A549 (cell line): ENCODE measurements around the gene LSG1. TPM values are rescaled to one million over a fixed set of nuclear protein-coding genes. Genes with fewer than 3 reads are reported as not detected.
"Not testable (repeated sequence)": the region's sequence is repeated elsewhere in the genome, so short reads cannot be mapped to it uniquely, and the experiment has no call there.

Source experiments
- ATAC-seq, 2 experiments: fragments of 200-7000 bp in 1 of 2; fragments of >200 bp in 1 of 2; cut with Nextera tagmentation in 1 of 2; cut with Tn5 transposase in 1 of 2; 3 replicates each; pipeline versions ENCODE4 v1.8.0 to v1.9.1; 2018 to 2020; ENCODE audit warnings: mild to moderate bottlenecking in 1 of 2, moderate library complexity in 1 of 2
- CTCF ChIA-PET: fragments of 300-600 bp; sonication (Branson Sonifier 250); formaldehyde crosslinking; extraction: SDS; loops from one replicate; lab custom pipeline; 2021; ENCODE audit warnings: antibody characterized with exemption, inconsistent platforms; lab: Yijun Ruan, JAX
- POLR2A ChIA-PET: fragments of 350-600 bp; formaldehyde crosslinking; extraction: SDS; loops from one replicate; lab custom pipeline; 2021; ENCODE audit warnings: antibody characterized with exemption, inconsistent platforms; lab: Yijun Ruan, JAX
- DNase-seq, 2 experiments: peaks; one replicate each; pipeline versions ENCODE4 v3.0.0 to v3.0.0-alpha.2; 2011 to 2016; ENCODE audit warnings: low read depth in 1 of 2, low spot score in 1 of 2
- FAIRE-seq: peaks from 2 replicates; lab custom pipeline; 2011; peaks lifted over from hg19 to GRCh38; lab: Jason Lieb, UNC
- H3K27ac ChIP-seq, 2 experiments: fragments of >200 bp; sonication (Bioruptor Twin); formaldehyde crosslinking; 3 replicates each; pipeline ENCODE4 v1.5.1; 2016 to 2017
- H3K4me1 ChIP-seq: fragments of >200 bp; sonication (Bioruptor Twin); formaldehyde crosslinking; 3 replicates; pipeline ENCODE4 v1.6.1; 2016
- H3K4me2 ChIP-seq: fragments of >200 bp; sonication (Bioruptor Twin); formaldehyde crosslinking; 3 replicates; pipeline ENCODE4 v1.6.1; 2016
- H3K4me3 ChIP-seq: fragments of >200 bp; sonication (Bioruptor Twin); formaldehyde crosslinking; 3 replicates; pipeline ENCODE4 v1.5.1; 2016
- H3K9me3 ChIP-seq: fragments of >200 bp; sonication (Bioruptor Twin); formaldehyde crosslinking; 3 replicates; pipeline ENCODE4 v1.6.1; 2016
- CHD2 ChIP-seq: fragments of 150-350 bp; IDR thresholded peaks from 2 replicates; pipeline ENCODE4 v1.6.1; 2014; ENCODE audit warnings: low read length; ENCODE audit not compliant: partially characterized antibody
- EP300 ChIP-seq, 2 experiments: fragments of >200 bp; sonication (Bioruptor Twin); formaldehyde crosslinking; IDR thresholded peaks; 2 replicates in 1 of 2; 3 replicates in 1 of 2; pipeline ENCODE4 v1.6.1; 2016 to 2017
- ESRRA ChIP-seq: fragments of 150-350 bp; IDR thresholded peaks from 2 replicates; pipeline ENCODE4 v1.6.1; 2014; ENCODE audit warnings: mild to moderate bottlenecking, low read length, borderline replicate concordance
- HMGXB4 ChIP-seq: fragments of 250-450 bp; sonication (Bioruptor Pico); IDR thresholded peaks from 2 replicates; pipeline ENCODE4 v1.5.0; 2021; ENCODE audit warnings: mild to moderate bottlenecking, moderate library complexity, borderline replicate concordance
- KDM1A ChIP-seq: fragments of 200-600 bp; sonication (generic); IDR thresholded peaks from 2 replicates; pipeline ENCODE4 v1.6.1; 2016; ENCODE audit warnings: low read depth, mild to moderate bottlenecking
- KDM5A ChIP-seq: fragments of 200-600 bp; sonication (generic); IDR thresholded peaks from 2 replicates; pipeline ENCODE4 v1.6.1; 2016; ENCODE audit warnings: antibody characterized with exemption, mild to moderate bottlenecking
- MAX ChIP-seq: IDR thresholded peaks from 2 replicates; pipeline ENCODE4 v1.6.1; 2012
- PBX3 ChIP-seq: IDR thresholded peaks from 2 replicates; pipeline ENCODE4 v1.6.1; 2012
- RAD21 ChIP-seq, 2 experiments: fragments of >200 bp in 1 of 2; sonication (Bioruptor Twin) in 1 of 2; formaldehyde crosslinking in 1 of 2; IDR thresholded peaks in 1 of 2; conservative IDR thresholded peaks in 1 of 2; 2 replicates in 1 of 2; 3 replicates in 1 of 2; pipeline ENCODE4 v1.6.1; 2012 to 2018; ENCODE audit warnings: inconsistent platforms in 1 of 2
- REST ChIP-seq: fragments of 200-600 bp; sonication (generic); IDR thresholded peaks from 2 replicates; pipeline ENCODE4 v1.6.1; 2016; ENCODE audit warnings: antibody characterized with exemption, mild to moderate bottlenecking, moderate library complexity
- SMC3 ChIP-seq: fragments of >200 bp; sonication (Bioruptor Twin); formaldehyde crosslinking; IDR thresholded peaks from 3 replicates; pipeline ENCODE4 v1.6.1; 2018; ENCODE audit warnings: inconsistent platforms
- ZSCAN20 ChIP-seq: fragments of 250-450 bp; sonication (Bioruptor Pico); IDR thresholded peaks from 2 replicates; pipeline ENCODE4 v1.8.0; 2022; ENCODE audit warnings: mild to moderate bottlenecking, moderate library complexity
- WGBS: methylation state at CpG from one replicate; pipeline ENCODE4 v1.1.6; 2017; ENCODE audit errors: missing lambda C conversion rate; 5-methylcytosine and 5-hydroxymethylcytosine counted together
- polyA plus RNA-seq, 4 experiments: library from polyadenylated mRNA; depleted of rRNA in 3 of 4; stranded (reverse); fragments of >200 nt; fragmentation: RNase III in 1 of 4; extraction: RNeasy Plus Mini Kit Qiagen cat#74134 plus additional on column Dnase treatment in 1 of 4; gene quantifications; 2 replicates in 3 of 4; 3 replicates in 1 of 4; pipeline ENCODE4 v1.2.3, GENCODE V29; 2011 to 2017

Gene LSG1
- polyA plus RNA-seq, 2 of the 4 experiments (the other 2 are of a cell fraction), result 37.4 to 70.3 TPM

- Histone ChIP-seq H3K4me2 (peak overlapping the region; percentile 75), H3K27ac (peak overlapping the region; percentile 99 to 100), H3K4me3 (peak overlapping the region; percentile 95), H3K4me1 (no peaks in the 10 kb centered on the region), H3K9me3 (peaks cover 10% of the 10 kb centered on the region; the same call in 1 of the 3 replicates)
- POLR2A ChIA-PET, result interaction anchor here (1.1 kb wide), 1 partner anchor 8 kb away, joined by 5 read pairs; no protein-coding TSS in a partner anchor
- ATAC-seq (peak; percentile 63 to 75), FAIRE-seq (no peak), DNase-seq (peak in 1 of 2 experiments; percentile 24)
- TF ChIP-seq ZSCAN20 (no peak), CHD2 (no peak), REST (no peak), EP300 (IDR thresholded peaks at IDR 0.05) (no peak), ESRRA (no peak), KDM1A (no peak), PBX3 (no peak), SMC3 (no peak), KDM5A (no peak)
- CTCF ChIA-PET, result interaction anchor here (0.7 to 2.0 kb wide), 12 partner anchors 10 to 310 kb away, joined by 3 to 11 read pairs (median 4); no protein-coding TSS in a partner anchor
- 0% methylated on average over 6 of the region's 56 CpGs for WGBS
Observed at GRCh38 chr3:194632809-194633348, 39.1 kb downstream of the LSG1 start.

GRCh38 chr3:194632226-194632808 is 39.7 kb downstream of the LSG1 start:
- TF ChIP-seq MAX (0 out of 2 replicates have a peak, but pooled peaks have one; percentile 44), HMGXB4 (no peak)
- Histone ChIP-seq H3K9me3 (peaks cover 10% of the 10 kb centered on the region; the same call in 1 of the 3 replicates), H3K4me1 (no peaks in the 10 kb centered on the region), H3K27ac (peak overlapping the region; percentile 99 to 100), H3K4me2 (peak overlapping the region; percentile 75), H3K4me3 (peak overlapping the region; percentile 95)
- no peak for DNase-seq
- CTCF ChIA-PET, result interaction anchor here (1.1 to 2.0 kb wide), 3 partner anchors 10 to 21 kb away, joined by 3 to 11 read pairs (median 6); no protein-coding TSS in a partner anchor
- 52% methylated on average over 11 of the region's 11 CpGs for WGBS
- POLR2A ChIA-PET, result no interaction called here
- peak; percentile 27 to 31; a peak in 4 of 6 replicates for ATAC-seq
- FAIRE-seq, result no peak

GRCh38 chr3:194631696-194632095 is 40.3 kb downstream of the LSG1 start:
- H3K27ac ChIP-seq, result peak overlapping the region; percentile 11 to 100; a peak in 3 of 6 replicates
- TF ChIP-seq RAD21 (conservative IDR thresholded peaks at IDR 0.05 in 1 of 2, IDR thresholded peaks at IDR 0.05 in 1 of 2) (no peak), EP300 (IDR thresholded peaks at IDR 0.05) (no peak), KDM5A (no peak)
- ChIA-PET CTCF (no interaction called here), POLR2A (no interaction called here)
- FAIRE-seq, result no peak
- ATAC-seq, result no peak
- peak overlapping the region; percentile 75 for H3K4me2 ChIP-seq
- H3K4me1 ChIP-seq, result no peaks in the 10 kb centered on the region
- no peak for DNase-seq
- H3K4me3 ChIP-seq, result no peak overlapping the region
- peaks cover 10% of the 10 kb centered on the region; the same call in 1 of the 3 replicates for H3K9me3 ChIP-seq
- 100% methylated on average over 4 of the region's 4 CpGs for WGBS

- POLR2A ChIA-PET, H3K4me1 ChIP-seq, H3K27ac ChIP-seq, ATAC-seq, CTCF ChIA-PET, FAIRE-seq, H3K9me3 ChIP-seq, H3K4me2 ChIP-seq, H3K4me3 ChIP-seq, DNase-seq: not testable (repeated sequence)
- WGBS, result 96% methylated on average over 22 of the region's 29 CpGs
Observed at GRCh38 chr3:194630681-194631080, 41.3 kb downstream of the LSG1 start.
